Activated CD8-positive, alpha-beta memory T cell treated with anti-CD3 and anti-CD28 coated beads for 36 hours (primary cell): ENCODE data around the gene MEG3. TPM values are rescaled to one million over a fixed set of nuclear protein-coding genes. Genes with fewer than 3 reads are reported as not detected.

Source experiments
- CTCF ChIA-PET: fragments of 350-600 bp; sonication (Branson Sonifier 250); formaldehyde crosslinking; loops from one replicate; lab custom pipeline; 2021; ENCODE audit warnings: antibody characterized with exemption; lab: Charles Lee
- POLR2A ChIA-PET: fragments of 350-600 bp; sonication (Branson Sonifier 250); formaldehyde crosslinking; loops from one replicate; lab custom pipeline; 2021; ENCODE audit warnings: antibody characterized with exemption; lab: Charles Lee
- total RNA-seq, 2 experiments: library from RNA; stranded (reverse); gene quantifications; one replicate each; pipeline ENCODE4 v1.2.3, GENCODE V29; 2021

MEG3 gene
- total RNA-seq, 2 experiments from 2014 or later, result not detected

GRCh38 chr14:100858838-100859220 is 32.9 kb downstream of the MEG3 start:
- CTCF ChIA-PET, result no interaction called here
- POLR2A ChIA-PET, result no interaction called here

DNA sequence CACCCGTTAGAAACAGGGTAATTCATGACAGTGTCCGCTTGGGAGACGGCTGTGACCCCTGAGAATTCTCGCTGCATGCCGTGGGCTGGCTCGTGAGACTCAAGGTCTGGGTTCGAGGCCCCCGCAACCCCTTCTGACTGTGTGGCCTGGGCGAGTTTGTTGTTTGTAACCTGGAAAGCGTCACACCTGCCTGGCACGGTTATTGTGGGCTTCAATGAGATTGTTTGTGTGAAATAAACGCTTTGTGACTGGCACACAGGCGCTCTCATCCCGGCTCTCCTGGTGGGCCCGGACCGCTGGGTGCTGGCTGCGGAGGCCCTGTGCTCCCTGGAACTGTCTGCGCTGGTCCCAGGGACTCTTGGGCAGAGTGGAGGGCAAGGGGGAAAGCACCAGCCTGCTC is 33.9 kb downstream of the MEG3 start:
- ChIA-PET POLR2A (no interaction called here), CTCF (no interaction called here)

DNA sequence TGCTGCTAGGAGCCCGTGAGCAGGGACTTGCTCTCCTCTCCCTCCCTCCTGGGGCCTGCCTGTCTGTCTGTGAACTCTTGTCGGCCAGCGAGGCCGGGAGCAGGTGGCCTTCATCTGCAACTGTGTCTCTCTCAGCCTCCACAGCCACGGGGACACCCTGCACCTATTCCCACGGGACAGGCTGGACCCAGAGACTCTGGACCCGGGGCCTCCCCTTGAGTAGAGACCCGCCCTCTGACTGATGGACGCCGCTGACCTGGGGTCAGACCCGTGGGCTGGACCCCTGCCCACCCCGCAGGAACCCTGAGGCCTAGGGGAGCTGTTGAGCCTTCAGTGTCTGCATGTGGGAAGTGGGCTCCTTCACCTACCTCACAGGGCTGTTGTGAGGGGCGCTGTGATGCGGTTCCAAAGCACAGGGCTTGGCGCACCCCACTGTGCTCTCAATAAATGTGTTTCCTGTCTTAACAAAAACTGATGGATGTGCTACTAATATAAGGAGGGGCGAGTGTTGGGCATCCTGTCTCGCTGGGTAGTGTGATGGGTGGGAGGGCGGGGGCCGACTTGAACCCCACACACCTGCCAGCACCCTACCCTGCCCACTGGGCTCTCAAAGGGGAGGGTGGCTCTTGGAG is 34.8 kb downstream of the MEG3 start:
- ChIA-PET CTCF (no interaction called here), POLR2A (no interaction called here)

DNA sequence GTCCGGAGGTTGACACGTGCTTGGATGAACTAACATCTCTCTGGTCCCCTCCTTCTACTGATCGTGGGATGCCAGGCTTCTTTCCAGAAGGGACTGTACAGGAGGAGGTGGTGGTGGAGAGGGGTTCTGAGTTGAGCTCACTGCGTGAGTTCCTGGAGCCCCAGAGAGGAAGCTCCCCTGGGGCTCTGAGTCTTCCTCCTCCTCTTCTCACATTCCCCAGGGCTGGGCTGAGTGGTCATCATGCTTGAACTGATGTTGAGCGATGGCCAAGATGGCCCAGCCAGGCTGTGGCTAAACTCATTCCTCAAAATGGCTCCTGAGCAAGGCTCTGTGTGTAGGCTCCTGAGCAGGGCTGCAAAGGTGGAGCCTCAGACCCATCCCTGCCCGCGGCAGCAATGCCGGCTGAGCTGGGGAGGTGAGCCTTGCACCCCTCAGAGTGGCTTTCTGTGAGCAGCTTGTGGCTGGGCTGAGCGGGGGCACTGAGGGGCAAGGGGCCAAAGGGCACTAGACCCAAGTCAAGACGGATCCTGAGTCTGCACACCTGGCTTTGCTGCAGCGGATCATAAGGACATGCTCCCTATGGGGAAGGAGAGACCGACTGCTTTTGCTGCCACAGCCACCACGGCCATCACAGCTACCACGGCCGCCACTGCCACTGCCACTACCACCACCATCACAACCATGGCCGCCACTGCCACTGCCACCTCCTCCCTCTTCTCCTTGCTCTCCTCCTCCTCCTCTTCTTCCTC is 35.4 kb downstream of the MEG3 start:
- POLR2A ChIA-PET, result no interaction called here
- CTCF ChIA-PET, result no interaction called here

- ChIA-PET CTCF (no interaction called here), POLR2A (no interaction called here)
Observed at GRCh38 chr14:100861937-100862247, 36.0 kb downstream of the MEG3 start.

- CTCF ChIA-PET, result no interaction called here
- POLR2A ChIA-PET, result no interaction called here
Observed at GRCh38 chr14:100862277-100862676, 36.4 kb downstream of the MEG3 start.

DNA sequence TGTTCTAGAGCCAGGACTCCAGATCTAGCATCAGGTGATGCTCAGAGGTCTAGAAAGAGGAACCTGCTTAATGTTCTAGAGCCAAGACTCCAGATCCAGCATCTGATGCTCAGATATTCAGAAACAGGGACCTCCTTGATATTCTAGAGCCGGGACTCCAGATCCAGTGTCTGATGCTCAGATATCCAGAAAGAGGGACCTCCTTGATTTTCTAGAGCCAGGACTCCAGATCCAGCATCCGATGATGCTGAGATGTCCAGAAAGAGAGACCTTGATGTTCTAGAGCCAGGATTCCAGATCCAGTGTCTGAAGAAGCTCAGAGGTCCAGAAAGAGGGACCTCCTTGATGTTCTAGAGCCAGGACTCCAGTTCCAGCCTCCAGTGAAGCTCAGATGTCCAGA is 36.9 kb downstream of the MEG3 start:
- ChIA-PET CTCF (no interaction called here), POLR2A (no interaction called here)

GRCh38 chr14:100864206-100864605 is 38.3 kb downstream of the MEG3 start:
- ChIA-PET POLR2A (no interaction called here), CTCF (no interaction called here)

- POLR2A ChIA-PET, result no interaction called here
Observed at GRCh38 chr14:100864960-100865681, 39.2 kb downstream of the MEG3 start.

DNA sequence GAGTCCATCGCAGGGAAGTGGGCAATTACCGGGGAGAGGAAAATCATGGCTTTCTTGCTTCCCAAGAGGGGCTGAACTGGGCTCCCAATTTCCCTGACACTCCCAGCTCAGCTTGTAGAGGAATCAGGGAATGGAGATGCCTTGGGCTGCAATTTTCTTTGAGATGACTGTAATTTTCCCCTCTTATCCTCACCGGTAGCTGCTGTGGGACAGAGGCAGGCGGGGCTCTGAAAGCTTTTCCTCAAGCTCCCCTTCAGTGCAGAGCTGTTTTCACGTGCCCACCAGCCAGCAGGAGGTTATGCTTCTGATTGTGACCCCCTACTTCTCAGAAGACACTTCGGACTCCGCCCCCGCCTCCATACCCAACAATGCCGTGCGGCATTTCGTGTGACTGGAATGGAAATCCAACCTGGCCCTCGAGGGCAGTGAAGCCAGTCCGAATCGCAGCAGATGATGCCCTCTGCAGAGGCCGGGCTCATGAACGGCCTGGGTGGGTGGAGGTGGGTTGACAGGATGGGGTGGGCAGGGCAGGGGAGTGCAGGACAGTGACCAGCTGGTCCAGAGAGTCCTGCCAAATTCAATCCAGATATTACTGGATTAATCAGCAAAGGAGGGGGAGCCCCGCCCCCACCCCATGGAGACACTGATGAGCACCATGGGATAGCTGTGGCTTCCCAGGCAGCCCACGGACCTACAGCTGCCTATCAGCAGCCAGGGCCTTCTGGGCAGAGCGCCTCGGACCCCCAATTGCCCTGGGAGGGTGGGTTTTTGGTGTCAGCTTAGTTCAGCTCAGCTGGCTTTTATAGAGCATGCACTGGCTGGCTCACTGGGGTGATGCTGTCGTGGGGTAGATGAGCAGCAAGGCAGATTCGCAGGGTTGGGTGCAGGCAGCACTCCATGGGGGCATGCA is 40.0 kb downstream of the MEG3 start:
- POLR2A ChIA-PET, result no interaction called here

More at GRCh38 chr14:100864960-100865681, 39.2 kb downstream of the MEG3 start:
- CTCF ChIA-PET, result no interaction called here

DNA sequence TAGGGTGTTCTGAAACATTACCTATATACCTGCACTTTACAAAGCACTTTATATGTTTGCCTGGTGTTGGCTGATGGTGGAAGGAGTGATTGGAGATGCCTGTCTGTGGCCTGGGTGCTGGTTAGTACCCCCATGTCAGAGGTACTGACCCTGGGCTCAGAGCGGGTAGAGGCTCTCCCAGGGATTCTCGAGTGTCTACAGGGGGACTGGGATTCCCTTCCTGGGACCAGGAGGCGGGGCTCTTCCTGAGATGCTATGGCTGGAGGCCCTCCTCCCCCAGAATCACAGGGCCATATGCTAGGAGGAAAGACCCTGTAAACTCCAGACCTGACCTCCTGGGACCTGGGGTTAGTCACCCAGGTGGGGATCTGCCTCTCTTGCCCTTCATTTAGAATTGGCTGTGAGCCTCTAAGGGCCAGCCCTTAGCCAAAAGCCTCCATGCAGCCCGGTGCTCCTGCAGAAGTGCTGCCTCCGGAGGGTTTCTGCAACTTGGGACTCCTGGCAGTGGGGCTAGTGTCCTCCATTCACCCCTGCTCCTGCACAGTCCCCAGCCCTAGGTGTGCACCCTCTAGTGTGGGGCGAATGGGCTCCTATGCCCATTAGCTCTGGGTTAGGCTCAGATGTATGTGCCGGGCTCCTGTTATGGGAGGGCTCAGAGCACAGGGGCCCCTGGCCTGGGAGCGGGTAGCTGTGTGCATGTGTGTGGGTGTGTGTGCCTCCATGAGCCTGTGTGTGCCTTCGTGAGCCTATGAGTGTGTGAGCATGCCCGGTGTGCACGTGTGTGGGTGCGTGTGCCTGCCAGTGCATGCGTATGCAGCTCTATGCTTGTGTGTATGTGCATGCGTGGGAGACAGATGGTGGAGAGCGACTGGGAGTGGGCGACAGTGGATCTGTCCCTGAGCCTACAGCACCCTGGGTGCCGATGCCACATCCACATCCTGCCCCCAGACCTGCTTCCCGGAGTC is 41.0 kb downstream of the MEG3 start:
- ChIA-PET CTCF (no interaction called here), POLR2A (no interaction called here)

More for the DNA sequence above, 40.0 kb downstream of the MEG3 start:
- CTCF ChIA-PET, result no interaction called here

DNA sequence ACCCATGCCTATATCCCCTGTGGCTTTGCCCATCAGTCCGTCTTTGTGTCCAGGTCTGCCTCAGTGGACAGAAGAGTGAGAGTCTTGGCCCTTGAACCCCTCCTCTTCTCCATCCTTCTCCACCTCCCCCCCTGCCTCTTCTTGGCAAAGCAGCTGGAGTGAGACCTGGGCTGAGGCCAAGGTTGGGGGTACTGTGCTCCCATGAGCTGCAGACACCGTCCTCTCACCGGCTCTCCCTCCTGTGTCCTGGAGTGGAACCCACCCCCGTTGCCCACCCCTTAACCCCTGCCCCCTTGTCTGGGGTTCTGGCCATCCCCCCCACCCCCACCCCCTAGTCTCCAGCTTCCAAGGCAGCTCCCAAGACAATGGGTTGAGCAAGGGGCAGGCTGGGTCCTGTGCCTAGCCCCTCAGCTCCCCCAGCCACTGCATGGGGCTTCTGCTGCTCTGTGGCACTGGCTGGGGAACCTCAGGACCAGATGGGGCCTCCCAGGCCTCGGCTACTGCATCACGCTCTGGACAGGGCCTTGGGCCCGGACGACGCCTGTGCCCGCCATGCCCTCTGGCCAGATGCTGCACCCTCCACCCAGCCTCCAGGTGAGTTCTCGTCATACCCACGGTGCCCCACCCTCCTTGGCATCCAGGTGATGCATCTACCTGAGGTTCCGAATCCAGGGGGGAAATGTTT is 41.9 kb downstream of the MEG3 start:
- ChIA-PET CTCF (no interaction called here), POLR2A (no interaction called here)

GRCh38 chr14:100868621-100869370 is 42.9 kb downstream of the MEG3 start:
- CTCF ChIA-PET, result no interaction called here
- POLR2A ChIA-PET, result no interaction called here

DNA sequence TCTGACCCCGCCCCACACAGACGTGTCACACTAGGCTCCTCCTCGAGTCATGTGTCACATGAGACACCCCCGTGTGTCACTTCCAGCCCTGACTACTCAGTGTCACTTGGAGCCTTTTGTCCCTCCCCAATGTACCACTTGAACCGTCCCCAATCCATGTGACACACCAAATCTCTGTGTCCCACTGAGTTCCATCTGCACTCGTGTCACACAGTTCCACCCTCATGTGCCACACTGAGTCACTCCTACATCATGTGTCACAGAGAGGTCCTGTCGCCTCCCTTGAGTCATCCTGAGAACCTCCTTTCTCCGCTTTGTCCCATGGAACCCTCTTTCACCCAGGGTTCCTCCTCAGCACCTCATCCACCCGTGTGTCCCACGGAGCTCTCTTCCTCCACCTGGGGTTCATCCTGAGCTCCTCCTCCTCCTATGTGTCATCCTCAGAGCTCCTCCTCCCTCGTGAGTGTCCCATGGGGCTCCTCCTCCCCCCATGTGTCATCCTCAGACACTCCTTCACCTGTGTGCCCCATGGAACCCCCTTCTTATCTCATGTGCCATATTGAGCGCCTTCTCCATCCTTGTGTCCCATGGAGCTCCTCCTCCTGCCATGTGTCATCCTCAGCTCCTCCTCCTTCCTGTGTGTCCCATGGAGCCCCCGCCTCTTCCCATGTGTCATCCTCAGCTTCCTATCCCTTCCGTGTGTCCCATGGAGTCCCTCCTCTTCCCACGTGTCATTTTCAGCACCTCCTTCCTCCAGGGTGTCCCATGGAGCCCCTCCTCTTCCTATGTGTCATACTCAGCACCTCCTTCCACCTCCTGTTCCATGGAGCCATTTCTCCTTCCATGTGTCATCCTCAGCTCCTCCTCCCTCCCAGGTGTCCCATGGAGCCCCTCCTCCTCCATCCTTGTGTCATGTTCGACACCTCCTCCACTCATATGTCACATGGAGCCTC is 45.6 kb downstream of the MEG3 start:
- ChIA-PET CTCF (no interaction called here), POLR2A (no interaction called here)

DNA sequence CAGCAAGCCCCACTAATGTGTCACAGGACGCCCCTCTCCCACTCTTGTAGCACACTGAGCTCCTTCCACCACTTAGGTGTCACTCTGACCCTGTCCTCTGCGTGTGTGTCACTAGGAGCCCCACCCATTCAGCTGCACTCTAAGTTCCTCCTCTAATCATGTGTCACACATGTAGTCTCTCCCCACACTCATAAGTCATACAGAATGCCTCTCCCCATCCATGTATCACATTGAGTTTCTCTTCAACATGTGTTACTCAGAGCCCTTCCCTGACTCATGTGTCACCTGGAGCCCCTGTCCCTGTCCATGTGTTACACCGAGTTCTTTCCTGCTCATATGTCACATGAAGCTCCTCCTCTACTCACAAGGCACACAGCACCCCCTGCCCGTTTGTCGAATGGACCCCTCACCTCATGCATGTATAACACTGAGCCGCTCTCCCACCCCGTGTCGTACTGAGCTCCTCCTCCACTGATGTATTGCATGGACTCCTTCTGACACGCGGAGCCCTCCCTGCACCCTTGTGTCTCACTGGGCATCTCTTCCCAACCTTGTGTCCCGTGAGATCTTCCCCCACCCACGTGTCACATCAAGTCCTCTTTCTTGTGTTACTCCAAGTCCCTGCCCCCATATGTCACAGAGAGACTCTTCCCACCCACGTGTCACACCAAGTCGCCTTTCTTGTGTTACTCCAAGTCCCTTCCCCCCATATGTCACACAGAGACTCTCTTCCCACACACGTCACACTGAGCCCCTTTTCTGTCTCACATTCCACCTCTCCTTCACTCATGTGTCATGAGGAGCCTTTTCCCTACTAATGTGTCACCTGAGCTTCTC is 46.6 kb downstream of the MEG3 start:
- CTCF ChIA-PET, result no interaction called here

DNA sequence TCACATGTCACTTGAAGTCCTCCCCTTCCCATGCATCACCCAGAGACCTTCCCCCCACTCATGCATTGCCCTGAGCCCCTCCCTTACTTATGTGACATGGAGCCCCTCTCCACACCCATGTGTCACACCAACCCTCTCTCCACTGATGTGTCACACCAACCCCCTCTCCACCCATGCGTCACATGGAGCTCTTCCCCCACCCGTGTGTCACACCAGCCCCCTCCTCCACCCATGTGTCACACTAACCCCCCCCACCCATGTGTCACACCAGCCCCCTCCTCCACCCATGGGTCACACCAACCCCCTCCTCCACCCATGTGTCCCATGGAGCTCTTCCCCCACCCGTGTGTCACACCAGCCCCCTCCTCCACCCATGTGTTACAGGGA is 47.2 kb downstream of the MEG3 start:
- POLR2A ChIA-PET, result no interaction called here
- CTCF ChIA-PET, result no interaction called here

More for the DNA sequence above, 46.6 kb downstream of the MEG3 start:
- POLR2A ChIA-PET, result no interaction called here
